ENCODE data around the gene BACE1-AS. TPM values are rescaled to one million over a fixed set of nuclear protein-coding genes. Genes with fewer than 3 reads are reported as not detected.

Gene BACE1-AS
- total and polyA plus RNA-seq, 4 donors = 6.3 to 24.7 (median 15.8) TPM

DNA sequence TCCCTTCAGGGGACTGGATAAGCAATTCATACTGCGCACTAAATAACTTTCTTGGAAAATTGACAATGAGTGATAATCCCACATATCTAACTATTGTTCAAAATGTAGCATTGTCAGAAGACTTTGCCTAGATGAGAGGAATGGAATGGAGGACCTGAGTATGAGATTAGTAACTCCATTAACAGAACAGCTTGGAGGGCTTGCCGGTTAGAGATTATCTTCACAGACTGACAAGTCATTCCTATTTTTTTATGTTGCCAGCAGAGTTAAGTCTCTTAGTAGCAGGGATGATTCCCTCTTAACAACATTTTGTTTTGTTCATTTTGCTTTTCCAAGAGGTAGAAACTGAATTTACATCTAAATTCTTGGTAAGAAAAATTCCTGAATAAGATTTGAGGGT lies 7.1 kb upstream of the BACE1-AS start:
- no peaks in the 10 kb centered on the region for H3K27me3 ChIP-seq (ENCODE audit: control insufficient read depth, insufficient read depth, low read length)
- H3K4me1 ChIP-seq (ENCODE audit: control insufficient read depth, insufficient read depth, low read length) = no peaks in the 10 kb centered on the region
- H3K27ac ChIP-seq (ENCODE audit: low read depth, low read length) = no peak overlapping the region
- no peak for DNase-seq (ENCODE audit: low read depth in 4 of 6, low spot score in 6 of 6)
- no CpG with 5 or more reads among the region's 2 CpGs for WGBS (ENCODE audit: insufficient coverage)
- H3K36me3 ChIP-seq (ENCODE audit: control insufficient read depth, insufficient read depth, low read length) = peaks cover 44% of the 10 kb centered on the region
- H3K4me3 ChIP-seq (ENCODE audit: low read depth, low read length) = no peak overlapping the region
- H3K9me3 ChIP-seq (ENCODE audit: control insufficient read depth, insufficient read depth, low read length) = no peaks in the 10 kb centered on the region

DNA sequence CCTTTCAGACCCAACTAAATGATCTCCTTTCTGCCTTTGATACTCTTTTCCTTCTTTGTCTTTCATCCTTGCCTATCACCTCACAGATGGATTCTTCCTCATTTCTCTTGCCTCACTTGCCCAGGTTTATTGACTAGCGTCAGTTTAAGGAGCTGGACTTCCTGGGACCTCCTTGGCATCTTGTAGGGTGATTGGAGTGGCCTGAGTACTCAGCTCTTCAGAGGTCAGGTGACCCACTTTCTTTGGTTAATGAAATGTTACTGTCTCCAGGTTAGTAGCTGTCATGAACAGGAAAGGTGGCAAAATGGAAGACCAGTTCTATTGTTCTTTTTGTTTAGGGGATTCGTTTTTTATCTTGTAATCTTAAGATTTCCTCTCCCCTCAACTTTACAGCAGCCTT lies 4.6 kb upstream of the BACE1-AS start:
- WGBS (ENCODE audit: insufficient coverage) = 100% methylated on average over 1 of the region's 2 CpGs
- no peak overlapping the region for H3K27ac ChIP-seq (ENCODE audit: low read depth, low read length)
- H3K27me3 ChIP-seq (ENCODE audit: control insufficient read depth, insufficient read depth, low read length) = no peaks in the 10 kb centered on the region
- no peak for DNase-seq (ENCODE audit: low read depth in 4 of 6, low spot score in 6 of 6)
- peaks cover 58% of the 10 kb centered on the region for H3K36me3 ChIP-seq (ENCODE audit: control insufficient read depth, insufficient read depth, low read length)
- no peaks in the 10 kb centered on the region for H3K9me3 ChIP-seq (ENCODE audit: control insufficient read depth, insufficient read depth, low read length)
- H3K4me3 ChIP-seq (ENCODE audit: low read depth, low read length) = no peak overlapping the region
- H3K4me1 ChIP-seq (ENCODE audit: control insufficient read depth, insufficient read depth, low read length) = no peaks in the 10 kb centered on the region

DNA sequence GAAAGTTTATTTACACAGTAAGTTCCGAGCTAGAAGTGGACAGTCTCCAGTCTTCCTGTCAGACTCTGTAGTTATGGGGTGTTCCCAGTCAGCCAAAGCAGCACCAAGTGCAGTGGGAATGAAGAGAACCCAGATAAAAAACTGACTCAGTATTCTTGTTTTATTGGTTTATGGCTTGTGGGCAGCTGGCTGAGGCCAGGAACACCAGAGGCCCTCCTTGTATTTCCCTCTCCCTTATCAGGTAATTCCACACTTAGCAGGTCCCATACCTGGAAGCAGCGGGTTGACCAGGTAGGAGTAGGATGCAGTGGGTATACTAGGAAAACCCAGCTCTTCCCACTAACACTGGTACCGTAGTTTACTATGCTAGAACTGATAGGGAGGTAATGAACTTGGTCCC lies 3.5 kb upstream of the BACE1-AS start:
- peaks cover 55% of the 10 kb centered on the region for H3K36me3 ChIP-seq (ENCODE audit: control insufficient read depth, insufficient read depth, low read length)
- H3K9me3 ChIP-seq (ENCODE audit: control insufficient read depth, insufficient read depth, low read length) = no peaks in the 10 kb centered on the region
- WGBS (ENCODE audit: insufficient coverage) = 100% methylated on average over 1 of the region's 3 CpGs
- no peak for DNase-seq (ENCODE audit: low read depth in 4 of 6, low spot score in 6 of 6)
- H3K27me3 ChIP-seq (ENCODE audit: control insufficient read depth, insufficient read depth, low read length) = no peaks in the 10 kb centered on the region
- no peak overlapping the region for H3K4me3 ChIP-seq (ENCODE audit: low read depth, low read length)
- H3K4me1 ChIP-seq (ENCODE audit: control insufficient read depth, insufficient read depth, low read length) = no peaks in the 10 kb centered on the region
- no peak overlapping the region for H3K27ac ChIP-seq (ENCODE audit: low read depth, low read length)

DNA sequence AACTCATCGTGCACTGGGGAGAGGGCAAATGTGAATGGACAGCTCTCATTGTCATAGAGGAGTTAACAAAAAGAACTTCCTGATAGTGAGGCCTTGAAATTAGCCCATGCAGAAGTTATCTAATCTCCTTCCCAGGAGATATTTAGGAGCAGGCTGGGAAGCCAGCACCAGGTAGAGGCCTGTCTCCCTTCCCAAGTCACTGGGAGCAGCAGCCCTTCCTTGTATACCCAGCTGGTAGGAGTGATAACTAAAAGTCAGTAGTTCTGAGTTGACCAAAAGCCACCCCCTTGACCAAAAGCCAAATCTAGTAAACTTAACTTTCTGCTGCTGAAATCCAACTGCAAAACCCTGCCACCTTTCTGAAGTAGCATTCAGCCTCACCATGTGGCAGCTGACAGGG lies 1.4 kb upstream of the BACE1-AS start:
- Histone ChIP-seq H3K27ac (ENCODE audit: low read depth, low read length) (no peak overlapping the region), H3K4me3 (ENCODE audit: low read depth, low read length) (no peak overlapping the region), H3K36me3 (ENCODE audit: control insufficient read depth, insufficient read depth, low read length) (peaks cover 55% of the 10 kb centered on the region), H3K4me1 (ENCODE audit: control insufficient read depth, insufficient read depth, low read length) (peaks cover 2% of the 10 kb centered on the region), H3K27me3 (ENCODE audit: control insufficient read depth, insufficient read depth, low read length) (no peaks in the 10 kb centered on the region), H3K9me3 (ENCODE audit: control insufficient read depth, insufficient read depth, low read length) (no peaks in the 10 kb centered on the region)
- 100% methylated on average over 1 of the region's 1 CpG for WGBS (ENCODE audit: insufficient coverage)
- DNase-seq (ENCODE audit: low read depth in 4 of 6, low spot score in 6 of 6) = no peak

DNA sequence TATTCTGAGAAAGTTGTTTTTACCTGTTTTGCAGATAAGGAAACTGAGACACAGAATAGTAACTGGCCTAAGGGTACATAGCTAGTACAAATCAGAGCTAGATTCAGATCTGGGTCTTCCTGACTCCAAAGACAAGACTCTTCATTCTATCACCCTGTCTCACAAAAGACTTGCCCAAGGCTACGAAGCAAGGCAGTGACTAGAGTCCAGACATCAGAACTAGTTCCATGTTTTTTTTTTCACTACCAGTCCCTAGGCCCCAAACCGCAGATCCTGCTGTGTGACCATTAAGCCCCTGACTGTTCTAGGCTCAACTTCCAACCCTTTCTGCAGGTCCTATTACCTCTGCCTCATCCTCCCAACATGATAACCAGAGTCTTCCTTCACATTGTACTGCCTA lies 1.5 kb downstream of the BACE1-AS start:
- WGBS (ENCODE audit: insufficient coverage) = 90% methylated on average over 2 of the region's 2 CpGs
- Histone ChIP-seq H3K4me1 (ENCODE audit: control insufficient read depth, insufficient read depth, low read length) (peaks cover 9% of the 10 kb centered on the region), H3K27ac (ENCODE audit: low read depth, low read length) (no peak overlapping the region), H3K9me3 (ENCODE audit: control insufficient read depth, insufficient read depth, low read length) (no peaks in the 10 kb centered on the region), H3K27me3 (ENCODE audit: control insufficient read depth, insufficient read depth, low read length) (no peaks in the 10 kb centered on the region), H3K36me3 (ENCODE audit: control insufficient read depth, insufficient read depth, low read length) (peaks cover 68% of the 10 kb centered on the region), H3K4me3 (ENCODE audit: low read depth, low read length) (no peak overlapping the region)
- DNase-seq (ENCODE audit: low read depth in 4 of 6, low spot score in 6 of 6) = no peak

DNA sequence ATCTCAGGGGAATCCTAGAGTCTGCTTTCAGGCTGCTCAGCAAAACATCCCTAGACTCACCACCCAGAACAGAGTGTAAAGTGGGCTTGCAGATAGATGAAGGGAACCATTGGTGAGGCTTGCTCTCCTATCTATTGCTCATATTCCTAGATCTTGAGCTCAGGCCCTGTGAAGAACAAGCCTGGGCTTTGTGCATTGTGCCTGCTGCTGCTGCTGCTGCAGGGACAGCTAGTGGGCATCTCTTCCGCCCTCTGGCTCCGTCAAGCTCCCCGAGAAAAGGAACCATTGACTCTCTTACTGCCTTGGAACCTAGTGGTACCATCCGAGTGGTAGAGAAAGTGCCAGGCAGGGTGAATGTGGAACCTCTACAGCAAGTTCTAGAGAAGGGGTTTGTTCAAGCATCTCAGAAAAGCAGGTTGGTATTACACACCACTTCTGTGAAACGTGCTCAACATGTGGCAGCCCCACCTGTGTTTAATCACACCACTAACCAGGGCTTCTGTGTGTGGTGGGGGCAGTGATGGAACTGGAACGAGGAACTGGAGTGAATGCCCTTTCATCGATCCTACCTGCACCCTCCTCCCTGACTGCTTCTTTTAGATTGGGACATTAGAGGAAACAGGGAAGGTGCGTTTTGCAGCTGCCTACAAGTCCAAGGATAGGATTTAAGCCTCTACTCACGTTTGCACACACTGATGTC lies 4.4 kb downstream of the BACE1-AS start:
- Histone ChIP-seq H3K27ac (ENCODE audit: low read depth, low read length) (peak overlapping the region; percentile 43), H3K36me3 (ENCODE audit: control insufficient read depth, insufficient read depth, low read length) (peaks cover 63% of the 10 kb centered on the region), H3K9me3 (ENCODE audit: control insufficient read depth, insufficient read depth, low read length) (no peaks in the 10 kb centered on the region), H3K27me3 (ENCODE audit: control insufficient read depth, insufficient read depth, low read length) (no peaks in the 10 kb centered on the region), H3K4me1 (ENCODE audit: control insufficient read depth, insufficient read depth, low read length) (peaks cover 24% of the 10 kb centered on the region), H3K4me3 (ENCODE audit: low read depth, low read length) (no peak overlapping the region)
- peak in 2 of 6 donors; percentile 5 to 47 for DNase-seq (ENCODE audit: low read depth in 4 of 6, low spot score in 6 of 6)
- 68% methylated on average over 5 of the region's 9 CpGs for WGBS (ENCODE audit: insufficient coverage)

DNA sequence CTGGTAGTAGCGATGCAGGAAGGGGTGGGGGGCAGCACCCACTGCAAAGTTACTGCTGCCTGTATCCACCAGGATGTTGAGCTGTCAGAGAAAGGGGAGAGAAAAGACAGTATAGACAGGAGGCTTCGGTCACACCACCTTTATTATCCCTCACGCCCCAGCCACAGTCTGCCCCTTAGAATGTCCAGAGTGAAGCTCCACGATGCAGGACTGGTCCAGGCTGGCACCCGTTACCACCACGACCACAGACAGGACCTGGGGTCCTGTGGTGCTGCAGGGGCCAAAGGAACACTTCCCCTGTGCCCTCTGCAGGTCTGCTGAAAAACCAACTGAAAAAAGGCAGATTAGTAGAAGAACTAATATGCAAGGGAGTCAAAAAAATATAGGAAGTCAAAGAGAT lies 5.7 kb downstream of the BACE1-AS start:
- Histone ChIP-seq H3K9me3 (ENCODE audit: control insufficient read depth, insufficient read depth, low read length) (no peaks in the 10 kb centered on the region), H3K4me3 (ENCODE audit: low read depth, low read length) (no peak overlapping the region), H3K27ac (ENCODE audit: low read depth, low read length) (no peak overlapping the region), H3K36me3 (ENCODE audit: control insufficient read depth, insufficient read depth, low read length) (peaks cover 51% of the 10 kb centered on the region), H3K27me3 (ENCODE audit: control insufficient read depth, insufficient read depth, low read length) (no peaks in the 10 kb centered on the region), H3K4me1 (ENCODE audit: control insufficient read depth, insufficient read depth, low read length) (peaks cover 27% of the 10 kb centered on the region)
- 90% methylated on average over 3 of the region's 6 CpGs for WGBS (ENCODE audit: insufficient coverage)
- DNase-seq (ENCODE audit: low read depth in 4 of 6, low spot score in 6 of 6) = no peak

DNA sequence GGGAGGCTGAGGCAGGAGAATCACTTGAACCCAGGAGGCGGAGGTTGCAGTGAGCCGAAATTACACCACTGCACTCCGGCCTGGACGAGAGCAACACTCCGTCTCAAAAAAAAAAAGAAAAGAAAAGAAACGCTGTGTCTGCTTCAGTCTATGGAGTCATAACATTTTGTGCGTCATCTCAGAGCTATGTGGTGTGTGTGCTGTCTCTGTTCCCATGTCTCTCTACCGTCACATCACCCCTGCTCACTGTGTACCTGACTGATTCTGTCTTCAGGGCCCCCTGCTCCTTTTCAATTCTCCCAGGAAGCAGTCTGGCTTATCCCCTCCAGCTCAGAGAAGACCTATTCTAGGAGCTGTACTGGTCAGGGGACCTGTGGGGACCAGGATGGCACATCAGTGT lies 7.0 kb downstream of the BACE1-AS start:
- peaks cover 27% of the 10 kb centered on the region for H3K4me1 ChIP-seq (ENCODE audit: control insufficient read depth, insufficient read depth, low read length)
- H3K9me3 ChIP-seq (ENCODE audit: control insufficient read depth, insufficient read depth, low read length) = no peaks in the 10 kb centered on the region
- H3K27ac ChIP-seq (ENCODE audit: low read depth, low read length) = no peak overlapping the region
- no peaks in the 10 kb centered on the region for H3K27me3 ChIP-seq (ENCODE audit: control insufficient read depth, insufficient read depth, low read length)
- WGBS (ENCODE audit: insufficient coverage) = 93% methylated on average over 3 of the region's 8 CpGs
- DNase-seq (ENCODE audit: low read depth in 4 of 6, low spot score in 6 of 6) = no peak
- peaks cover 40% of the 10 kb centered on the region for H3K36me3 ChIP-seq (ENCODE audit: control insufficient read depth, insufficient read depth, low read length)
- H3K4me3 ChIP-seq (ENCODE audit: low read depth, low read length) = no peak overlapping the region

DNA sequence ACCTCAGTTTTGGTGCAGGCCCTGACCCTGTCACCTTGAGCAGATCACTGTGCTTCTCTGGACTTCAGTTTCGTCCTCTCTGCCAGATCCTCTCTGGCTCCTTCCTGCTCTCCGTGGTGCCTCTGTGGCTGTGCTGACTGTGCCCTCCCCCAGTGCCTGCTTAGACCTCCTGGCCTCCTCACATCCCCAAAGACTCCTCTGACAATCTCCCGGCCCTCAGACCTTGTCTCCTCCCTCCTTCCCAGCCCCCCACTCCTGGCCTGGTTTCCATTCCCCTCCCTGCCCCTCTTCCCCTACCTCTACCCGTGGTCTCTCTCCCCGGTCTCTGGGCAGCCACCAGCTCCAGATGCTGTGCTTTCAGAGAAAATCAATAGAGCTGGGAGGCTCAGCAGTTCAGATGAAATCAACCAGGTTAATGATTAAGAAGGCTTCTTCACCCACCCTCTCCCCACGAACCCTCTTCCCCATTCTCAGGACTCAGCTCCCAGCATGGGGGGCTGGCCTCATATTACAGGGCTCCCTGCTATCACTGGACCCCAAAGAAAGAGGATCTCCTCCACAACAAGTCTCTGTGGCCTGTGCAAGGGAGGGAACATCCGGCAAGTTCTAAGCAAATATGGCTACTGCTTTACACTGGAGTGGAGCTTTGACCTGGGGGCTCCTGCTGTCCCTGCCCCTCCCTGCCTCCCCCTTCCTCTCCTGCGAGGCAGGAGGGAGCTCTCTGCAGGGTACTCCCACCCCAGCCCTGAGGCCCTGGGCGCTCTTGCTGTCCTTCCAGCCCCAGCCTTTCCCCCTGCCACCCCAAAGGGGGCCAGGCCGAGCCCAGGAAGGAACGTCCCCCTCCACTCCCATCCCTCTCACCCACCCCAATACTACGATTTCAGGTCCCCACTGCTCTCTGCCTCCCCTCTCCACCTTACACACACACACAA lies 8.5 kb downstream of the BACE1-AS start:
- H3K27ac ChIP-seq (ENCODE audit: low read depth, low read length) = no peak overlapping the region
- WGBS (ENCODE audit: insufficient coverage) = 24% methylated on average over 10 of the region's 12 CpGs

More for the DNA sequence above, 8.5 kb downstream of the BACE1-AS start:
- DNase-seq (ENCODE audit: low read depth in 4 of 6, low spot score in 6 of 6) = peak in 1 of 6 donors; percentile 20
- Histone ChIP-seq H3K4me1 (ENCODE audit: control insufficient read depth, insufficient read depth, low read length) (peaks cover 24% of the 10 kb centered on the region), H3K27me3 (ENCODE audit: control insufficient read depth, insufficient read depth, low read length) (no peaks in the 10 kb centered on the region), H3K4me3 (ENCODE audit: low read depth, low read length) (no peak overlapping the region), H3K36me3 (ENCODE audit: control insufficient read depth, insufficient read depth, low read length) (peaks cover 31% of the 10 kb centered on the region), H3K9me3 (ENCODE audit: control insufficient read depth, insufficient read depth, low read length) (no peaks in the 10 kb centered on the region)
